Kidney epithelial cell (primary cell): Measurements from ENCODE around the gene RTN4R. TPM values are rescaled to one million over a fixed set of nuclear protein-coding genes. Genes with fewer than 3 reads are reported as not detected.
"Not testable (repeated sequence)": the region's sequence is repeated elsewhere in the genome, so short reads cannot be mapped to it uniquely, and the experiment has no call there.

Source experiments
- DNase-seq: peaks from one replicate; pipeline ENCODE4 v3.0.0-alpha.2; 2010; ENCODE audit warnings: low read depth
- H3K27me3 ChIP-seq: 2 replicates; pipeline ENCODE4 v1.6.0; 2011; ENCODE audit warnings: low read length; ENCODE audit not compliant: control insufficient read depth, insufficient read depth
- H3K36me3 ChIP-seq: 2 replicates; pipeline ENCODE4 v1.5.1; 2011; ENCODE audit warnings: low read length; ENCODE audit not compliant: control insufficient read depth, insufficient read depth
- H3K4me3 ChIP-seq: 2 replicates; pipeline ENCODE4 v1.5.1; 2011; ENCODE audit warnings: low read depth, mild to moderate bottlenecking, control low read depth, low read length
- total RNA-seq: library from RNA; depleted of rRNA; stranded (reverse); fragments of >200 nt; gene quantifications from 2 replicates; pipeline ENCODE4 v1.2.3, GENCODE V29; 2015
- TF ChIP-seq, protein P1 (sequence below): IDR thresholded peaks from 2 replicates; pipeline ENCODE4 v1.5.1; 2011; ENCODE audit warnings: mild to moderate bottlenecking, moderate library complexity, low read length, control low read depth, inconsistent platforms; ENCODE audit not compliant: insufficient read depth, poor library complexity, severe bottlenecking

Gene RTN4R
- total RNA-seq, 1 donor from 2014 or later: 18.2 TPM

DNA sequence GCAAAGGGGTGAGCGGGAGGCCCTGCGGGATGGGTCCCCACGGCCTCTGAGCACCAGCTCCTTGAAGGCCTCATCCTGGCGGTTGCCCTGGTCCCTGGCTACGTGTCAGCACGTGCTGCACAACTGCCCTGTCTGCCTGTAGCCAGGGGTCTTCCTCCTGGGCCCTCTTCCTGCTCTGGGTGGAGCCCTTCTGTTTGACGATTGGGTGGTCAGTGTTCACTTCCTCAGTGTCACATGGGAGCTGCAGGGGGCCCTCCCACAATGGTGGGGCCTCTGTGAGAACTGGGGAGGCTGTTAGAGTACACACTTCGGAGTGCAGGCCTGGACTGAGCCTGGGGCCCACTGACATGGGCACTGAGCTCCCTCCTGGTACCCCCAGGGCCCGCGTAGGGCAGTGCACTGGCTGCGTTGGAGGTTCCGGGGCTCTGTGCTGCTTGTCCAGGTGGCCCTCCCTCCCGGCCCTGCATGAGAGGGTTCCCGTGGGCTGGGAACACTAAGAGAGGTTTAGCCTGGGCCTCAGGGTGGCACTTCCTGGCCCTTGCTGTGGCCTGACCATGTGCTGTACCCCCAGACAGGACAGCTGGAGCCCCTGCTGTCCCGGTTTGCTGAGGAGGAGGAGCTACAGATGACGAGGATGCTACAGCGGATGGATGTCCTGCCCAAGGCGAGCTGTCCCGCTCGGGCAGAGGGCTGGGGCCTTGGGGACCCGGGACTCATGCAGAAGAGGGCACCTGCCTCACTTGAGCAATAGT, 38.0 kb upstream of the RTN4R start:
- no peaks in the 10 kb centered on the region for H3K36me3 ChIP-seq
- TF ChIP-seq, protein P1, sequence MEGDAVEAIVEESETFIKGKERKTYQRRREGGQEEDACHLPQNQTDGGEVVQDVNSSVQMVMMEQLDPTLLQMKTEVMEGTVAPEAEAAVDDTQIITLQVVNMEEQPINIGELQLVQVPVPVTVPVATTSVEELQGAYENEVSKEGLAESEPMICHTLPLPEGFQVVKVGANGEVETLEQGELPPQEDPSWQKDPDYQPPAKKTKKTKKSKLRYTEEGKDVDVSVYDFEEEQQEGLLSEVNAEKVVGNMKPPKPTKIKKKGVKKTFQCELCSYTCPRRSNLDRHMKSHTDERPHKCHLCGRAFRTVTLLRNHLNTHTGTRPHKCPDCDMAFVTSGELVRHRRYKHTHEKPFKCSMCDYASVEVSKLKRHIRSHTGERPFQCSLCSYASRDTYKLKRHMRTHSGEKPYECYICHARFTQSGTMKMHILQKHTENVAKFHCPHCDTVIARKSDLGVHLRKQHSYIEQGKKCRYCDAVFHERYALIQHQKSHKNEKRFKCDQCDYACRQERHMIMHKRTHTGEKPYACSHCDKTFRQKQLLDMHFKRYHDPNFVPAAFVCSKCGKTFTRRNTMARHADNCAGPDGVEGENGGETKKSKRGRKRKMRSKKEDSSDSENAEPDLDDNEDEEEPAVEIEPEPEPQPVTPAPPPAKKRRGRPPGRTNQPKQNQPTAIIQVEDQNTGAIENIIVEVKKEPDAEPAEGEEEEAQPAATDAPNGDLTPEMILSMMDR: no peak
- DNase-seq: no peak
- peaks cover 13% of the 10 kb centered on the region for H3K27me3 ChIP-seq
- no peak overlapping the region for H3K4me3 ChIP-seq

DNA sequence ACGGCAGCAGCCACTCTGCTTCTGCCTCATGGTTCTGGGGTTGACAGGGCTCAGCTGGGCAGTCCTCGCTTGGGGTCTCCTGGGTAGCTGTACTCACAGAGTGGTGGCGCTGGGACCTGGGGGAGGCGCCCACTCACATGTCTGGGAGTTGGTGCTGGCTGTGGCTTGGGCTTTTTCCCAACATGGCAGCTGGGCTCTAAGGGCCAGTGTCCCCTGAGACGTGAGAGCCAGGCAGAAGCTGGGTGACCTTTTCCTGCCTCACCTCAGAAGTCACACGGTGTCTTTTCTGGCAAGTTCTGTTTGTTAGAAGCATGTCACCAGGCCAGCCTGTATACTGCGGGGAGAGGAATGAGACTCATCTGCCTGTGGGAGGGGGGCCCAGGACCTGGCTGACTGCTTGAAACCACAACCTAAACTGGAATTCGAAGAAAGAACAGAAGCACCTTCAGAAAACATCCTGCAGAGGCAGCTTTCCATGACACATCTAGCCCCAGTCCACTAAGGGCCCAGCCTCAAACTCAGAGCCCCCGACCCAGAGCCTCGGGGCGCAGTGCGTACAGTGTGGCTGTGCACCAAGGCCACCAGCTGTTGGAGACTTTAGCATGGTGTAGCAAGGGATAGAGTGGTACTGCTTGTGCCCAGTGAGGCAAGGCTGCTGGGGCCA, 37.2 kb upstream of the RTN4R start:
- DNase-seq, H3K4me3 ChIP-seq, H3K36me3 ChIP-seq: not testable (repeated sequence)
- peaks cover 18% of the 10 kb centered on the region for H3K27me3 ChIP-seq

DNA sequence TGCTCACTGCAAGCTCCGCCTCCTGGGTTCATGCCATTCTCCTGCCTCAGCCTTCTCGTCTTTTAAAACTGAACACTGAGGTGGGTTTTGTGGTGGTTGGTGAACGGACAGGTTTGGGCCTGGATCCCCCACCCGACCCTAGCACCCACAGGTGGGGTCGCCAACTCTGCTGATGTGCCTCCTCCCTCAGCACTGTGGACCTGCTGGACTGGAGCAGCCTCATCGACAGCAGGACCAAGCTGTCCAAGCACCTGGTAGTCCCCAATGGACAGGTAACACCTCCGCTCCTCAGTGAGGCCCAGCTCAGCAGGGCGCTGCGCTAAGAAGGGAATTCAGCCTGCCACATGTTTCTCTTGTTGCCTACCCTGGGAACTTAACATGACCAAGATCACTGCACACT, 36.5 kb upstream of the RTN4R start:
- Histone ChIP-seq H3K36me3 (no peaks in the 10 kb centered on the region), H3K4me3 (no peak overlapping the region), H3K27me3 (peaks cover 22% of the 10 kb centered on the region)
- DNase-seq: no peak
- TF ChIP-seq, protein P1: no peak

DNA sequence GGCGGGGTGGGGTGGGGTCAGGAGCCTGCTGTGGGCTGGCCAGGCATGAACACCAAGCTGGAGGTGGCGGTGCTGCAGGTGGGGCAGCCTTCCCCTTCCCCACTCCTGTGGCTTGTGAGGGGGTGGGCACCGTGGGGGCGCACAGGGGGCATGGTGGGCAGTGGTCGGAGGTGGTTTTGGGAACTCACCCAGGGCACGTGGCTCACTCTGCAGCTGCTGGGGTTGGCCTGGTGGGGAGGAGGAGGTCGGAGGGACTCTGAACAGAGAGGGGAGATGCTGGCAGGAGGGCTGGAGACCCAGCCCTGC, 35.1 kb upstream of the RTN4R start:
- H3K36me3 ChIP-seq, DNase-seq, H3K4me3 ChIP-seq: not testable (repeated sequence)
- H3K27me3 ChIP-seq: peaks cover 35% of the 10 kb centered on the region

DNA sequence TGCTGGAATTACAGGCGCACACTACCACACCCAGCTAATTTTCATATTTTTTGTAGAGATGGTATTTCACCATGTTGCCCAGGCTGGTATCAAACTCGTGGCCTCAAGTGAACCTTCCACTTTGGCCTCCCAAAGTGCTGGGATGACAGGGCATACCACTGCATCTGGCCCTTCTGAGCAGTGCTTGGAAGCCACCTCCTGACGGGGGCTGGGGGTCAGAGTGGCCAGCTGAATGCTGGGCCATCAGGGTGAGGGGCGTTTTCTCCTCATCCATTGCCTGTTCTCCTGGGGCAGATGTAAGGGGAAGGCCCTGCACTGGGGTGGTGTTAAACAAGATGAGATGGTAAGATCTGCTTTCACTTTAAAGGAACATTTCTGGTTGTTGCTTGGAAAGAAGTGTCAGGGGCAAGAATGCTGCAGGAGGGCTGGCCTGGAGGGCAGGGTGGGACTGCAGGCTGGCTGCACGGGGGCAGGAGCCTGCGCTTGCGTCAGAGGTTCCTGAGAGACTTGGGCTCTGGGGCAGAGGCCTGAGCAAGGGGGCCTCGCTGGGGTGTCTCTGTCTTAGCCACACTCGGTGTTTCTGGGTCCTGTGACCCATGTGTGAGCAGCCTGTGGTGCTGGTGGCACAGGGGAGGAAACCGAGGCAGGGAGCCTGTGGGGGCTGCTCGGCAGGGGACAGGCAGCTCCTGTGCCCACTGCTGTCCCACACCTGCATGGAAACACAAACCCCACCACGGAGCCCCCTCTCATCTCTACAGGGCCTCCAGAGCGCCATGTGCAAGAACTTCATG, 34.5 kb upstream of the RTN4R start:
- H3K36me3 ChIP-seq: no peaks in the 10 kb centered on the region
- TF ChIP-seq, protein P1: no peak
- H3K27me3 ChIP-seq: peaks cover 40% of the 10 kb centered on the region
- no peak overlapping the region for H3K4me3 ChIP-seq
- DNase-seq: no peak

DNA sequence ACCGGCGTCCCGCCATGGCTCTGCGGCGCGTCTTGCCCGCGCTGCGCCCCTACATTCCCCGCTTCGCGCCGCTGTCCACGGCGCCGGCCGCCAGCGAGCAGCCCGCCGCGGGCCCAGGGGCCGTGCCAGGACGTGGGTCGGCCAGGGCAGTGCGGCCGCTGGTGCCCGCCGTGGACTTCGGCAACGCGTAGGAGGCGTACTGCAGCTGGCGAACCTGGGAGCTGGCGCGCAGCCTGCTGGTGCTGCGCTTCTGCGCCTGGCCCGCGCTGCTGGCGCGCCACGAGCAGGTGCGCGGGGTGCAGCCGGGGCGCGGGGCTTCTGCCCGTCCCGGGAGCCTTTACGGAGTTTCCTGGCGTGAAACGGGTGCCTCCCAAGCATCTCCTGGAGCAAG, 31.6 kb upstream of the RTN4R start:
- peaks cover 54% of the 10 kb centered on the region for H3K27me3 ChIP-seq
- H3K4me3 ChIP-seq: peak overlapping the region; percentile 36
- DNase-seq: no peak
- TF ChIP-seq, protein P1: no peak
- H3K36me3 ChIP-seq: no peaks in the 10 kb centered on the region
